ENCODE results near the gene COL5A1. TPM values are rescaled to one million over a fixed set of nuclear protein-coding genes. Genes with fewer than 3 reads are reported as not detected.

The COL5A1 gene
- total RNA-seq, 4 donors from 2014 or later, result 7.1 to 69.3 (median 16.1) TPM

GRCh38 chr9:134846699-134847098, 205.1 kb downstream of the COL5A1 start:
- Histone ChIP-seq H3K27me3 (no peaks in the 10 kb centered on the region), H3K27ac (no peak overlapping the region), H3K4me3 (no peak overlapping the region), H3K36me3 (peaks cover 0 to 5% (median 0%) of the 10 kb centered on the region in 4 donors), H3K4me1 (no peaks in the 10 kb centered on the region), H3K9me3 (no peaks in the 10 kb centered on the region)
- intact Hi-C loops (cut with DNase I; ENCODE audit: low total_unique reads) (no loop called here), in situ Hi-C loops (cut with MboI; ENCODE audit: low pct_ligation_motif_present in 1 of 4, low pct_unique_long_range_greater_than_20kb in 1 of 4, low sequenced_read_pairs in 3 of 4) (no loop called here)
- no peak for DNase-seq
- 50 to 85% methylated on average over 1 of the region's 1 CpG for WGBS, 2 donors (ENCODE audit: low coverage in 1 of 2)
- no peak for TF ChIP-seq EP300 (IDR thresholded peaks at IDR 0.05; ENCODE audit: low read depth)
- TF ChIP-seq POLR2AphosphoS5 (IDR thresholded peaks at IDR 0.05), result no peak
- no peak for TF ChIP-seq CTCF (IDR thresholded peaks at IDR 0.05)
- no peak for TF ChIP-seq POLR2A (IDR thresholded peaks at IDR 0.05)

- intact Hi-C loops (cut with DNase I; ENCODE audit: low total_unique reads) (no loop called here), in situ Hi-C loops (cut with MboI; ENCODE audit: low pct_ligation_motif_present in 1 of 4, low pct_unique_long_range_greater_than_20kb in 1 of 4, low sequenced_read_pairs in 3 of 4) (no loop called here)
- Histone ChIP-seq H3K4me1 (no peaks in the 10 kb centered on the region), H3K9me3 (no peaks in the 10 kb centered on the region), H3K4me3 (no peak overlapping the region), H3K27ac (no peak overlapping the region), H3K27me3 (no peaks in the 10 kb centered on the region), H3K36me3 (peaks cover 0 to 5% (median 0%) of the 10 kb centered on the region in 4 donors)
- TF ChIP-seq EP300 (IDR thresholded peaks at IDR 0.05; ENCODE audit: low read depth) (no peak), POLR2AphosphoS5 (IDR thresholded peaks at IDR 0.05) (no peak), POLR2A (IDR thresholded peaks at IDR 0.05) (no peak), CTCF (IDR thresholded peaks at IDR 0.05) (no peak)
- DNase-seq, result no peak
- WGBS, 2 donors (ENCODE audit: low coverage in 1 of 2), result 74 to 82% methylated on average over 3 of the region's 3 CpGs
Measured at GRCh38 chr9:134847138-134847537, 205.5 kb downstream of the COL5A1 start.

- Histone ChIP-seq H3K27ac (no peak overlapping the region), H3K4me1 (no peaks in the 10 kb centered on the region), H3K36me3 (no peaks in the 10 kb centered on the region), H3K27me3 (no peaks in the 10 kb centered on the region), H3K4me3 (no peak overlapping the region), H3K9me3 (no peaks in the 10 kb centered on the region)
- WGBS, 2 donors (ENCODE audit: low coverage in 1 of 2), result 74 to 82% methylated on average over 3 to 15 of the region's 16 CpGs
- no peak for DNase-seq
- intact Hi-C loops (cut with DNase I; ENCODE audit: low total_unique reads) (no loop called here), in situ Hi-C loops (cut with MboI; ENCODE audit: low pct_ligation_motif_present in 1 of 4, low pct_unique_long_range_greater_than_20kb in 1 of 4, low sequenced_read_pairs in 3 of 4) (no loop called here)
- TF ChIP-seq EP300 (IDR thresholded peaks at IDR 0.05; ENCODE audit: low read depth), result no peak
- TF ChIP-seq CTCF (IDR thresholded peaks at IDR 0.05), result no peak
- TF ChIP-seq POLR2A (IDR thresholded peaks at IDR 0.05), result no peak
- no peak for TF ChIP-seq POLR2AphosphoS5 (IDR thresholded peaks at IDR 0.05)
Measured at GRCh38 chr9:134847752-134848432, 206.3 kb downstream of the COL5A1 start.

GRCh38 chr9:134848504-134848903, 206.9 kb downstream of the COL5A1 start:
- Histone ChIP-seq H3K27ac (no peak overlapping the region), H3K4me1 (no peaks in the 10 kb centered on the region), H3K9me3 (no peaks in the 10 kb centered on the region), H3K27me3 (no peaks in the 10 kb centered on the region), H3K36me3 (no peaks in the 10 kb centered on the region), H3K4me3 (no peak overlapping the region)
- WGBS, 2 donors (ENCODE audit: low coverage in 1 of 2), result 83% methylated on average over 6 of the region's 10 CpGs; no CpG with 5 or more reads in 1 of the 2 donors
- no peak for DNase-seq
- in situ Hi-C loops (cut with MboI; ENCODE audit: low pct_ligation_motif_present in 1 of 4, low pct_unique_long_range_greater_than_20kb in 1 of 4, low sequenced_read_pairs in 3 of 4) (no loop called here), intact Hi-C loops (cut with DNase I; ENCODE audit: low total_unique reads) (no loop called here)
- TF ChIP-seq CTCF (IDR thresholded peaks at IDR 0.05), result no peak
- TF ChIP-seq POLR2A (IDR thresholded peaks at IDR 0.05), result no peak
- TF ChIP-seq POLR2AphosphoS5 (IDR thresholded peaks at IDR 0.05), result no peak
- TF ChIP-seq EP300 (IDR thresholded peaks at IDR 0.05; ENCODE audit: low read depth), result no peak
